Gastroesophageal sphincter (tissue), 4 donors: ENCODE results near the gene DOCK9. TPM values are rescaled to one million over a fixed set of nuclear protein-coding genes. Genes with fewer than 3 reads are reported as not detected.

Experiments
- ATAC-seq: fragments of 150-250 bp; one replicate; pipeline ENCODE4 v1.9.1; 2016; ENCODE audit warnings: mild to moderate bottlenecking, moderate library complexity
- H3K27ac ChIP-seq, 4 donors: fragments of 200-600 bp; sonication (generic) in 3 of 4; 1 replicate in 3 of 4; 2 replicates in 1 of 4; pipeline ENCODE4 v1.5.1; 2016 to 2019
- H3K27me3 ChIP-seq: fragments of 200-600 bp; sonication (generic); one replicate; pipeline ENCODE4 v1.5.1; 2019
- H3K36me3 ChIP-seq, 2 donors: fragments of 200-600 bp; sonication (generic); one replicate each; pipeline ENCODE4 v1.5.1; 2019; ENCODE audit warnings: control low read depth in 1 of 2
- H3K4me1 ChIP-seq, 3 donors: fragments of 200-600 bp; sonication (generic); 1 replicate in 2 of 3; 2 replicates in 1 of 3; pipeline ENCODE4 v1.5.1; 2016 to 2019; ENCODE audit warnings: control low read depth in 2 of 3
- H3K4me3 ChIP-seq, 2 donors: fragments of 200-600 bp; sonication (generic); one replicate each; pipeline ENCODE4 v1.5.1; 2019; ENCODE audit warnings: mild to moderate bottlenecking in 1 of 2, moderate library complexity in 1 of 2
- H3K9me3 ChIP-seq, 3 donors: fragments of 200-600 bp; sonication (generic); one replicate each; pipeline ENCODE4 v1.5.1; 2017 to 2019; ENCODE audit warnings: control low read depth in 2 of 3
- EP300 ChIP-seq: sonication (generic); formaldehyde crosslinking; IDR thresholded peaks from one replicate; pipeline ENCODE4 v1.6.1; 2017; ENCODE audit warnings: antibody characterized with exemption, mild to moderate bottlenecking
- POLR2A ChIP-seq, 2 donors: fragments of 450-650 bp; IDR thresholded peaks; one replicate each; pipeline ENCODE4 v1.6.1; 2017; ENCODE audit warnings: antibody characterized with exemption in 2 of 2, mild to moderate bottlenecking in 2 of 2, moderate library complexity in 1 of 2
- POLR2AphosphoS5 ChIP-seq: sonication (generic); formaldehyde crosslinking; IDR thresholded peaks from one replicate; pipeline ENCODE4 v1.6.1; 2017; ENCODE audit warnings: antibody characterized with exemption
- WGBS, 2 donors: methylation state at CpG; one replicate each; pipeline ENCODE4 v1.1.5; 2018; ENCODE audit warnings: low coverage in 1 of 2; 5-methylcytosine and 5-hydroxymethylcytosine counted together
- total RNA-seq, 4 donors: library from RNA; depleted of rRNA; stranded (reverse); fragments of >200 nt; gene quantifications; one replicate each; pipeline ENCODE4 v1.1.0, GENCODE V29; 2016
- TF ChIP-seq, protein P1 (sequence below), 4 experiments: fragments of 200-600 bp in 2 of 4; fragments of 450-650 bp in 2 of 4; sonication (generic) in 1 of 4; IDR thresholded peaks; one replicate each; pipeline ENCODE4 v1.5.1; 2017 to 2019; ENCODE audit warnings: antibody characterized with exemption in 4 of 4, mild to moderate bottlenecking in 2 of 4, moderate library complexity in 2 of 4

The DOCK9 gene
- total RNA-seq, 4 donors from 2014 or later = 84.1 to 203 (median 150) TPM

DNA sequence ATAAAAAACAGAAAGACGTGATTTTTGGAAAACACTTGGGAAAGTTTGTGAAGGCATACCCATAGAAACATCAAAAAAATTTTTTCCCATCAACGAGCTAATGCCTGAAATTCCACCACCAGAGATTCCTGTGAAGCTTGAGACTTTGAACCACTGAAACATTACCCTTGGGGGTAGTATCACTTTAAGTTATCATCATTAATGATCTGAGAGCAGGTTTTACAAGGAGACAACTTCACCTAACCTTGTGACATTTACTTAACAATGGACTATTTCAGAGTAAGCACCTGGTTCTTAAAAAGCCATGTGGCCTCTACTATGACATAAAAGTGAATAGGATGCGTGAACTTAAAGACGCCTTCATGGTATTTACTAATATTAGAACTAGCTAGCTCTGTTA lies 51.9 kb downstream of the DOCK9 start:
- Histone ChIP-seq H3K36me3 (peaks cover 0 to 12% of the 10 kb centered on the region in 2 donors), H3K27me3 (no peaks in the 10 kb centered on the region), H3K4me1 (peaks cover 0 to 47% (median 0%) of the 10 kb centered on the region in 3 donors), H3K9me3 (no peaks in the 10 kb centered on the region), H3K4me3 (no peak overlapping the region), H3K27ac (no peak overlapping the region)
- WGBS, 2 donors = 78 to 93% methylated on average over 4 of the region's 4 CpGs
- TF ChIP-seq EP300 = no peak
- TF ChIP-seq, protein P1, sequence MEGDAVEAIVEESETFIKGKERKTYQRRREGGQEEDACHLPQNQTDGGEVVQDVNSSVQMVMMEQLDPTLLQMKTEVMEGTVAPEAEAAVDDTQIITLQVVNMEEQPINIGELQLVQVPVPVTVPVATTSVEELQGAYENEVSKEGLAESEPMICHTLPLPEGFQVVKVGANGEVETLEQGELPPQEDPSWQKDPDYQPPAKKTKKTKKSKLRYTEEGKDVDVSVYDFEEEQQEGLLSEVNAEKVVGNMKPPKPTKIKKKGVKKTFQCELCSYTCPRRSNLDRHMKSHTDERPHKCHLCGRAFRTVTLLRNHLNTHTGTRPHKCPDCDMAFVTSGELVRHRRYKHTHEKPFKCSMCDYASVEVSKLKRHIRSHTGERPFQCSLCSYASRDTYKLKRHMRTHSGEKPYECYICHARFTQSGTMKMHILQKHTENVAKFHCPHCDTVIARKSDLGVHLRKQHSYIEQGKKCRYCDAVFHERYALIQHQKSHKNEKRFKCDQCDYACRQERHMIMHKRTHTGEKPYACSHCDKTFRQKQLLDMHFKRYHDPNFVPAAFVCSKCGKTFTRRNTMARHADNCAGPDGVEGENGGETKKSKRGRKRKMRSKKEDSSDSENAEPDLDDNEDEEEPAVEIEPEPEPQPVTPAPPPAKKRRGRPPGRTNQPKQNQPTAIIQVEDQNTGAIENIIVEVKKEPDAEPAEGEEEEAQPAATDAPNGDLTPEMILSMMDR (IDR thresholded peaks at IDR 0.05) = no peak
- TF ChIP-seq POLR2AphosphoS5 = no peak
- no peak for TF ChIP-seq POLR2A (IDR thresholded peaks at IDR 0.05)
- ATAC-seq = no peak

DNA sequence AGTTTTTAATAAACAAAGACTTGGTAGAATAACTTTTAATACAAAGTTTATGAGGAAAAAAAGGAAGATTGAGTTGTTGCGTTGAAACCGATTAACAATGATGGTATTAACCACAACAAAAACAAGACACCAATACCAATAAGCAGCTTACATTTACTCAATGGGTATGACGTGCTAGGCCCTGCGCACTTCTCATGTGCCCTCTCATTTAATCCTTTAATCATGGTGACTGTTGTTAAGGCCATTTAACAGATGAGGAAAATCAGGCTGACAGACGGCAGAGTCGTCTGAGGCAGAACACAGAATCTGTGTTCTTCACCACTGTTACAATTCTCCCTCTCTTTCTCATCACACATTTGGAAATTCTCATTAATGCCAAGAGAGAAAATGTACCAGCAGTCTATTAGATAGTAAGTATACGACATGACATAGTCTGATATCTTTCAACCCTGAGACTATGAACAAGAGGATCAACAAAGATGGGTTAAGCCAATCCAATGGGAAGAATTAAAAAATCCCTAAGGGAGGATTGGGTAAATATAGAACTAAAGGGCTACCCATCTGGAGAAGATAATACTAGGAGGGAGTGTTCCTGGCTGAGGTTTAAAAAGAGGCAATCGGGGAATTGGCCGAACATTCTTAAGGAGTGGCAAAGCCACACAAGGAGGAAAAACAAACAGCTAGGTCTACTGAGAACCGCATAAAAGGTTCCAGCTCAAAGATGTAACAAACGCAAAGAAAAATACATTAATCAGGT lies 54.0 kb downstream of the DOCK9 start:
- Histone ChIP-seq H3K4me3 (no peak overlapping the region), H3K27me3 (no peaks in the 10 kb centered on the region), H3K9me3 (no peaks in the 10 kb centered on the region), H3K36me3 (peaks cover 0 to 31% of the 10 kb centered on the region in 2 donors), H3K4me1 (peaks cover 0 to 41% (median 0%) of the 10 kb centered on the region in 3 donors), H3K27ac (peak overlapping the region in 3 of 4 donors; percentile 42 to 57 (median 45))
- 73 to 91% methylated on average over 10 to 11 of the region's 11 CpGs for WGBS, 2 donors
- peak; percentile 60 for ATAC-seq
- TF ChIP-seq, protein P1 (IDR thresholded peaks at IDR 0.05) = no peak
- TF ChIP-seq POLR2AphosphoS5 (no peak), EP300 (no peak), POLR2A (IDR thresholded peaks at IDR 0.05) (no peak)

DNA sequence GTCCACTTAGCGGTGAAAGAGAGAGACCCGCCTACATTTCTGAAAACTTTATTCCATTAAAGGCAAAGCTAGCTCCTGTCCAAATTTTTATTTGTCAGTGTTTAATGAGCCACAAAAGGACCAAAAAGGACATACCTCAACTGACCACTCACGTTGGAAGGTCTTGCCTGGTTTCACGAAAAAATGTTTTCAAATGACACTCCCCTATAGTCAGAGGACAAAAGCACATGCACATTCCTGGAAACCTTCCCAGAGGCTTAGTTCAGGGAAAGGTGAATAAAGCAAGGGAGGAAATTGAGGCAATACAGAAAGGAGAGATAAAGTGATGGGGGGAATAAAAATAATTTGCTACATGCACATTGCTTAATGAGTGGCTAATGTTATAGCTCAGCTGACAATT lies 55.6 kb downstream of the DOCK9 start:
- TF ChIP-seq, protein P1 (IDR thresholded peaks at IDR 0.05) = no peak
- TF ChIP-seq POLR2A (IDR thresholded peaks at IDR 0.05) (no peak), EP300 (no peak), POLR2AphosphoS5 (no peak)
- 93 to 95% methylated on average over 3 to 4 of the region's 4 CpGs for WGBS, 2 donors
- H3K36me3 ChIP-seq = peaks cover 0 to 35% of the 10 kb centered on the region in 2 donors
- no peak overlapping the region for H3K4me3 ChIP-seq
- H3K27ac ChIP-seq = peak overlapping the region in 1 of 4 donors; percentile 8
- no peak for ATAC-seq
- H3K27me3 ChIP-seq = no peaks in the 10 kb centered on the region
- H3K9me3 ChIP-seq = no peaks in the 10 kb centered on the region
- H3K4me1 ChIP-seq = peaks cover 0 to 39% (median 0%) of the 10 kb centered on the region in 3 donors

DNA sequence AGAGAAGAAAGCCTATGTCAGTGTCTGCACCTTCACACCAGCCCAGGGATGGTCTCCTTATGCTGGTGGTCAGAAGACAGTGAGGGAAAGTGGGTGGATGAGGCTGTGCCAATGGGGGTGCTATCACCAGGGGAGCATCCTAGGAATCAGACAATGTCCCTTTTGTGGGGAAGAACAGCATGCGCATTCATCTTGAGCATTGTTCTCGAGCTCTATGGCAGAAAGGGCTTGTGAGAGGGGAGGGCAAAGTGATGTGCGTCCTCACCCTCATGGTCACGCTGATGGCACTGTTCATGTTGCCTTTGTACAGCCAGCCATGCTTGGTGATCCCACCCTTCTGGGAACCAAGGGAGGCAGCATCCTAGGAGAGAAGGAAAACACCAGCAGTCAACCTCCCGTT lies 56.1 kb downstream of the DOCK9 start:
- Histone ChIP-seq H3K4me3 (no peak overlapping the region), H3K27ac (peak overlapping the region in 2 of 4 donors; percentile 8 to 19), H3K36me3 (peaks cover 0 to 35% of the 10 kb centered on the region in 2 donors), H3K9me3 (no peaks in the 10 kb centered on the region), H3K27me3 (no peaks in the 10 kb centered on the region), H3K4me1 (peaks cover 0 to 44% (median 0%) of the 10 kb centered on the region in 3 donors)
- WGBS, 2 donors = 80 to 95% methylated on average over 1 to 4 of the region's 5 CpGs
- no peak for ATAC-seq
- TF ChIP-seq POLR2AphosphoS5 (no peak), POLR2A (IDR thresholded peaks at IDR 0.05) (no peak), EP300 (no peak)
- TF ChIP-seq, protein P1 (IDR thresholded peaks at IDR 0.05) = no peak
